Measurements from ENCODE around the gene PRDM16.

- TF ChIP-seq WT1 (tag by site-specific recombination; IDR thresholded peaks at IDR 0.05) = no peak
- no peak for TF ChIP-seq ZNF302 (tag by site-specific recombination; IDR thresholded peaks at IDR 0.05; ENCODE audit: low read depth)
- TF ChIP-seq ZNF174 (tag by site-specific recombination; IDR thresholded peaks at IDR 0.05) = no peak
- TF ChIP-seq ZNF529 (tag by site-specific recombination; IDR thresholded peaks at IDR 0.05; ENCODE audit: insufficient replicate concordance) = no peak
- TF ChIP-seq, protein P1, sequence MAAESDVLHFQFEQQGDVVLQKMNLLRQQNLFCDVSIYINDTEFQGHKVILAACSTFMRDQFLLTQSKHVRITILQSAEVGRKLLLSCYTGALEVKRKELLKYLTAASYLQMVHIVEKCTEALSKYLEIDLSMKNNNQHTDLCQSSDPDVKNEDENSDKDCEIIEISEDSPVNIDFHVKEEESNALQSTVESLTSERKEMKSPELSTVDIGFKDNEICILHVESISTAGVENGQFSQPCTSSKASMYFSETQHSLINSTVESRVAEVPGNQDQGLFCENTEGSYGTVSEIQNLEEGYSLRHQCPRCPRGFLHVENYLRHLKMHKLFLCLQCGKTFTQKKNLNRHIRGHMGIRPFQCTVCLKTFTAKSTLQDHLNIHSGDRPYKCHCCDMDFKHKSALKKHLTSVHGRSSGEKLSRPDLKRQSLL (tag by site-specific recombination; IDR thresholded peaks at IDR 0.05) = no peak
- TF ChIP-seq ZNF501 (tag by site-specific recombination; IDR thresholded peaks at IDR 0.05) = no peak
- no peak for TF ChIP-seq PBX3 (CRISPR knock-in tag; IDR thresholded peaks at IDR 0.05)
- TF ChIP-seq, protein P2, sequence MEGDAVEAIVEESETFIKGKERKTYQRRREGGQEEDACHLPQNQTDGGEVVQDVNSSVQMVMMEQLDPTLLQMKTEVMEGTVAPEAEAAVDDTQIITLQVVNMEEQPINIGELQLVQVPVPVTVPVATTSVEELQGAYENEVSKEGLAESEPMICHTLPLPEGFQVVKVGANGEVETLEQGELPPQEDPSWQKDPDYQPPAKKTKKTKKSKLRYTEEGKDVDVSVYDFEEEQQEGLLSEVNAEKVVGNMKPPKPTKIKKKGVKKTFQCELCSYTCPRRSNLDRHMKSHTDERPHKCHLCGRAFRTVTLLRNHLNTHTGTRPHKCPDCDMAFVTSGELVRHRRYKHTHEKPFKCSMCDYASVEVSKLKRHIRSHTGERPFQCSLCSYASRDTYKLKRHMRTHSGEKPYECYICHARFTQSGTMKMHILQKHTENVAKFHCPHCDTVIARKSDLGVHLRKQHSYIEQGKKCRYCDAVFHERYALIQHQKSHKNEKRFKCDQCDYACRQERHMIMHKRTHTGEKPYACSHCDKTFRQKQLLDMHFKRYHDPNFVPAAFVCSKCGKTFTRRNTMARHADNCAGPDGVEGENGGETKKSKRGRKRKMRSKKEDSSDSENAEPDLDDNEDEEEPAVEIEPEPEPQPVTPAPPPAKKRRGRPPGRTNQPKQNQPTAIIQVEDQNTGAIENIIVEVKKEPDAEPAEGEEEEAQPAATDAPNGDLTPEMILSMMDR (tag by site-specific recombination; IDR thresholded peaks at IDR 0.05) = no peak
- no peak for TF ChIP-seq ZNF214 (tag by site-specific recombination; IDR thresholded peaks at IDR 0.05; ENCODE audit: borderline replicate concordance)
- TF ChIP-seq YY2 (tag by site-specific recombination; IDR thresholded peaks at IDR 0.05) = no peak
- no peak for TF ChIP-seq KLF10 (tag by site-specific recombination; IDR thresholded peaks at IDR 0.05)
- no peak for TF ChIP-seq ZBTB1 (tag by site-specific recombination; IDR thresholded peaks at IDR 0.05)
- TF ChIP-seq ZBTB7A (tag by site-specific recombination; IDR thresholded peaks at IDR 0.05; ENCODE audit: low read depth) = no peak
Measured at GRCh38 chr1:3217181-3217641, 148.2 kb downstream of the PRDM16 start.
